Aorta (tissue), 5 donors: ENCODE results near the gene MMP19. TPM values are rescaled to one million over a fixed set of nuclear protein-coding genes. Genes with fewer than 3 reads are reported as not detected.
"Not testable (repeated sequence)": the region's sequence is repeated elsewhere in the genome, so short reads cannot be mapped to it uniquely, and the experiment has no call there.

Experiments used
- ATAC-seq: fragments of 200-7000 bp; cut with Tn5 transposase; one replicate; pipeline ENCODE4 v1.9.1; 2022; ENCODE audit warnings: moderate library complexity; ENCODE audit not compliant: low FRiP score
- DNase-seq, 2 donors: peaks; one replicate each; pipeline ENCODE4 v3.0.0-alpha.2; 2020
- H3K27ac ChIP-seq, 2 donors: one replicate each; pipeline ENCODE4 v1.5.1; 2013; ENCODE audit warnings: low read length in 2 of 2, mild to moderate bottlenecking in 2 of 2, moderate library complexity in 2 of 2, control low read depth in 1 of 2, inconsistent platforms in 1 of 2, low read depth in 1 of 2
- H3K27me3 ChIP-seq, 2 donors: one replicate each; pipeline ENCODE4 v1.6.1; 2013; ENCODE audit warnings: control low read depth in 1 of 2, low read length in 1 of 2, mild to moderate bottlenecking in 1 of 2, moderate library complexity in 1 of 2; ENCODE audit not compliant: insufficient read depth in 2 of 2, control insufficient read depth in 1 of 2
- H3K36me3 ChIP-seq, 2 donors: one replicate each; pipeline ENCODE4 v1.6.1; 2013; ENCODE audit warnings: control low read depth in 1 of 2, low read length in 1 of 2, mild to moderate bottlenecking in 1 of 2; ENCODE audit not compliant: insufficient read depth in 2 of 2, control insufficient read depth in 1 of 2
- H3K4me1 ChIP-seq, 2 donors: one replicate each; pipeline ENCODE4 v1.6.1; 2013; ENCODE audit warnings: low read length in 2 of 2, control low read depth in 1 of 2, mild to moderate bottlenecking in 1 of 2, moderate library complexity in 1 of 2; ENCODE audit not compliant: insufficient read depth in 2 of 2, control insufficient read depth in 1 of 2
- H3K4me3 ChIP-seq, 2 donors: one replicate each; pipeline ENCODE4 v1.5.1; 2013; ENCODE audit warnings: low read length in 2 of 2, control low read depth in 1 of 2, mild to moderate bottlenecking in 1 of 2
- H3K9me3 ChIP-seq: one replicate; pipeline ENCODE4 v1.6.1; 2013; ENCODE audit warnings: mild to moderate bottlenecking, low read length; ENCODE audit not compliant: control insufficient read depth
- WGBS, 2 donors: extraction: QIAGEN DNeasy Blood & Tissue Kit; methylation state at CpG; one replicate each; pipeline ENCODE4 v1.1.7; 2013; 5-methylcytosine and 5-hydroxymethylcytosine counted together
- intact Hi-C, 2 donors: fragments of 100-400 bp; cut with DNase I; formaldehyde crosslinking; loops; one replicate each; pipeline versions ENCODE4 v1.14.2 to v1.15.0; 2022
- polyA plus RNA-seq, 2 donors: library from polyadenylated mRNA; stranded (reverse); fragments of 200-250 nt; gene quantifications; one replicate each; pipeline ENCODE4 v1.2.3, GENCODE V29; 2013
- total RNA-seq, 2 donors: library from RNA; stranded (reverse); fragmentation: NEBNext Ultra II Directional; extraction: Animal tissue kit (Norgen Biotek cat#: 25700); gene quantifications; one replicate each; pipeline ENCODE4 v1.2.1, GENCODE V29; 2021
- donor health status: healthy with polysubstance abuse.
- donor health status: Bipolar disorder and iron deficiency.
- donor health status: DM: no; HTN: no; CAD: no.
- donor health status: DM: no; HTN: no; CAD: no.
- donor health status: DM: yes; HTN: yes; CAD: no.

MMP19 gene
- total and polyA plus RNA-seq, 4 donors, result 8.9 to 144 (median 60.4) TPM

DNA sequence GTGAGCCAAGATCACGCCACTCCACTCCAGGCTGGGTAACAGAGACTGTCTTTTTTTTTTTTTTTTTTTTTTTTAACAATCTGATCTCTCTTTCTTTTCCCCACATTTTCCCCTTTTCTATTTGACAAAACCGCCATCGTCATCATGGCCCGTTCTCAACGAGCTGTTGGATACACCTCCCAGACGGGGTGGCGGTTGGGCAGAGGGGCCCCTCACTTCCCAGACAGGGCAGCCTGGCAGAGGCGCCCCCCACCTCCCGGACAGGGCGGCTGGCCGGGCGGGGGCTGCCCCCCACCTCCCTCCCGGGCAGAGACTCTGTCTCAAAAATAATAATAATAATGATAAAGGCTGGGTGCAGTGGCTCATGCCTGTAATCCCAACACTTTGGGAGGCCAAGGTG, 20.2 kb upstream of the MMP19 start:
- H3K27me3 ChIP-seq, intact Hi-C loops: not testable (repeated sequence)

DNA sequence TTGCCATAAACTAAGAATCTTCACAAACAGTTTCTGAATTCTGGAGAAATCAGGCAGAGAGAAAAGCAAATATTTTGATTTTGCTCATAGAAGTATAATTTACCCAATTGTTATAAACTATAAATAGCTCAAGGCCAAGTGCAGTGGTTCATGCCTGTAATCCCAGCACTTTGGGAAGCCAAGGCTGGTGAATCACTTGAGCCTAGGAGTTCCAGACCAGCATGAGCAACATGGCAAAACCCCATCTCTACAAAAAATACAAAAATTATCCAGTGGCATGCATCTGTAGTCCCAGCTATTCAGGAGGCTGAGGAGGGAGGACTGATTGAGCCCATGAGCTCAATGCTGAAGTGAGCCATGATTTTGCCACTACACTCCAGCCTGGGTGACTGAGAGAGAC, 19.6 kb upstream of the MMP19 start:
- Histone ChIP-seq H3K27ac (no peak overlapping the region), H3K27me3 (no peaks in the 10 kb centered on the region), H3K36me3 (no peaks in the 10 kb centered on the region), H3K9me3 (no peaks in the 10 kb centered on the region), H3K4me1 (no peaks in the 10 kb centered on the region), H3K4me3 (no peak overlapping the region)
- intact Hi-C loops, result no loop called here
- ATAC-seq (no peak), DNase-seq (no peak)

More for the DNA sequence above, 20.2 kb upstream of the MMP19 start:
- not testable (repeated sequence) for ATAC-seq, H3K9me3 ChIP-seq, DNase-seq, H3K27ac ChIP-seq, H3K36me3 ChIP-seq, H3K4me1 ChIP-seq, H3K4me3 ChIP-seq
- WGBS, 2 donors, result 93 to 97% methylated on average over 13 of the region's 13 CpGs

DNA sequence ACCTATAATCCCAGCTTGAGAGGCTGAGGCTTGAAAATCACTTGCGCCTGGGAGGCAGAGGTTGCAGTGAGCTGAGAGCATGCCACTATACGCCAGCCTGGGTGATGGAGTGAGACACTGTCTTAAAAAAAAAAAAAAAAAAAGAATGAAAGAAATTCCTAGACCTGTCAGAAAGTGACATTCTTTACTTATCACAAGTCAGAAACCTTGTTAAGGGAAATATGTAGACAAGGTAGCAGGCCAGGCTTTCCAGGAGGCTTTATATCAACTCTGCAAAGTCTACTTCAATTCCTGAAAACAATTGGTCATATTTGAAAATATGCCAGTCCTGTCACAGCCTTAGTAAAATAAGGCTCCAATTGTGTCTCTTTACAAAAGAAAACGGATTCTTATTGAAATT, 19.1 kb upstream of the MMP19 start:
- H3K9me3 ChIP-seq, result no peaks in the 10 kb centered on the region
- DNase-seq (no peak), ATAC-seq (no peak)
- intact Hi-C loops, result no loop called here
- no peaks in the 10 kb centered on the region for H3K27me3 ChIP-seq
- no peaks in the 10 kb centered on the region for H3K36me3 ChIP-seq
- 50 to 51% methylated on average over 3 of the region's 3 CpGs for WGBS, 2 donors
- H3K27ac ChIP-seq, result no peak overlapping the region
- H3K4me3 ChIP-seq, result no peak overlapping the region
- no peaks in the 10 kb centered on the region for H3K4me1 ChIP-seq

DNA sequence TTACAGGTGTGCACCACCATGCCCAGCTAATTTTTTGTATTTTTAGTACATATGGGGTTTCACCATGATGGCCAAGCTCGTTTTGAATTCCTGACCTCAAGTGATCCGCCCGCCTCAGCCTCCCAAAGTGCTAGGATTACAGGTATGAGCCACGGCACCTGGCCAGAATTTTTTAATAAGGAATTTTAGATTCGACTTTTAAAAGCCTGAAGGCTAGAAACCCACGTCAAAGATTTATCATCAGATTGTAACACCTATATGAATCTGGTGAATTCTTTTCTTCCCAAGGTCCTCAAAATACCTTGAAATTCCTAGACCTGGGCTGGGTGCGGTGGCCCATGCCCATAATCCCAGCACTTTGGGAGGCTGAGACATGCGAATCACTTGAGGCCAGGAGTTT, 18.7 kb upstream of the MMP19 start:
- Histone ChIP-seq H3K9me3 (no peaks in the 10 kb centered on the region), H3K4me3 (no peak overlapping the region), H3K4me1 (no peaks in the 10 kb centered on the region), H3K27me3 (no peaks in the 10 kb centered on the region), H3K36me3 (no peaks in the 10 kb centered on the region), H3K27ac (no peak overlapping the region)
- ATAC-seq (no peak), DNase-seq (peak in 1 of 2 donors; percentile 19)
- 93 to 95% methylated on average over 8 of the region's 8 CpGs for WGBS, 2 donors
- intact Hi-C loops, result no loop called here

DNA sequence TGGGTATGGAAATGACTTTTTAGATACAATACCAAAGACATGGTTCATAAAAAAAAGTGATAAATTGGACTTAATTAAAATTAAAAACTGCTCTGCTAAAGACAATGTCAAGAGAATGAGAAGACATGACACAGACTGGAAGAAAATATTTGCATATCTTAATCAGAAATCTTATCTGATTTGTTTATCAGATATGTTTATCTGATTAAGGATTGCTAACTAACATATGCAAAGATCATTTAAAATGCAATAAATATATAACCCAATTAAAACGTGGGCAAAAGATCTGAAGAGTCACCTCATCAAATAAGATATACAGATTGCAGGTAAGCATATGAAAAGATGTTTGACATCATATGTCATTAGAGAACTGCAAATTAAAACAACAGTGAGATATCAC, 10.0 kb upstream of the MMP19 start:
- ATAC-seq, result no peak
- Histone ChIP-seq H3K4me3 (no peak overlapping the region), H3K36me3 (no peaks in the 10 kb centered on the region), H3K4me1 (peaks cover 0 to 2% of the 10 kb centered on the region in 2 donors), H3K27me3 (no peaks in the 10 kb centered on the region), H3K9me3 (no peaks in the 10 kb centered on the region), H3K27ac (no peak overlapping the region)
- 54 to 64% methylated on average over 1 of the region's 1 CpG for WGBS, 2 donors
- DNase-seq, result no peak
- intact Hi-C loops, result no loop called here

DNA sequence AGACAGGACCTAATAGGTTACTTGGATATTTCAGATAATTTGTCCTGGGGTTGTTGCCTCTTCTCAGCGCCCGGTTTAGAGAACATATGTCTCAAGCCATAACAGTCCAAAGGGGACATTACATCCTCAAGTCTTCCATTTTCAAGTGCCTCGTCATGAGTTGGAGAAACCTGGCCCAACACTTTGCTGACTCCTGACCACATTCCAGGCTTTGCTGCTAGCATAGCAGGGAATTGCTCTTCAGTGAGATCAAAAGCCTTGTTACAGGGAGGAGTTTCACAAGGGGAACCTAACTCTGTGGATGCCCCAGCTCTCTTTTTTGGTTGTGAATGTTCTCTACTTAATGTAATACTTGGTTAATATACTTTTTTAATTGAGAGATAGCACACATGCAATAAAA, 8.2 kb upstream of the MMP19 start:
- no peaks in the 10 kb centered on the region for H3K9me3 ChIP-seq
- intact Hi-C loops, result no loop called here
- ATAC-seq, result no peak

DNA sequence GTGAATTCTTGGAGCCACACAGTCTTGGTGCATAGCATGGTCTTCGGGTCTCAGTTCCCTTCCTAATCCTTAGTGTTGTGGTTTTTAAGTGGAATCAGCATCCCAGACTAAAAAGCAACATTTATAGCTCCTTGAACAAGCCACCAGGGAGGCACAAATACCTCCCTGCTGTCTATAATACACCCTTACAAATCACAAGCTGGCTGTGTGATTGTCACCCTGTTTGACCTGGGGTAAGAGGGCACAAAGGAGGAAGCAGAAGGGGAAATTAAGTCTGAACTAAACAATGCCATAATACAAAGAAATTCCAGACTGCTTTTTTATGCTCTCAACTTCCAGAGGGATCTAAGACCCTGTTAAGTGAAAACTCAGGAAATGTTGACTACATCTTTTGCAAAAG, 7.7 kb upstream of the MMP19 start:
- H3K4me1 ChIP-seq, result peaks cover 0 to 2% of the 10 kb centered on the region in 2 donors

More for the DNA sequence above, 8.2 kb upstream of the MMP19 start:
- Histone ChIP-seq H3K27ac (peak overlapping the region in 1 of 2 donors; percentile 50), H3K27me3 (no peaks in the 10 kb centered on the region), H3K36me3 (no peaks in the 10 kb centered on the region), H3K4me3 (no peak overlapping the region), H3K4me1 (peaks cover 0 to 2% of the 10 kb centered on the region in 2 donors)
- 73 to 76% methylated on average over 3 of the region's 3 CpGs for WGBS, 2 donors
- peak in 1 of 2 donors; percentile 19 for DNase-seq

DNA sequence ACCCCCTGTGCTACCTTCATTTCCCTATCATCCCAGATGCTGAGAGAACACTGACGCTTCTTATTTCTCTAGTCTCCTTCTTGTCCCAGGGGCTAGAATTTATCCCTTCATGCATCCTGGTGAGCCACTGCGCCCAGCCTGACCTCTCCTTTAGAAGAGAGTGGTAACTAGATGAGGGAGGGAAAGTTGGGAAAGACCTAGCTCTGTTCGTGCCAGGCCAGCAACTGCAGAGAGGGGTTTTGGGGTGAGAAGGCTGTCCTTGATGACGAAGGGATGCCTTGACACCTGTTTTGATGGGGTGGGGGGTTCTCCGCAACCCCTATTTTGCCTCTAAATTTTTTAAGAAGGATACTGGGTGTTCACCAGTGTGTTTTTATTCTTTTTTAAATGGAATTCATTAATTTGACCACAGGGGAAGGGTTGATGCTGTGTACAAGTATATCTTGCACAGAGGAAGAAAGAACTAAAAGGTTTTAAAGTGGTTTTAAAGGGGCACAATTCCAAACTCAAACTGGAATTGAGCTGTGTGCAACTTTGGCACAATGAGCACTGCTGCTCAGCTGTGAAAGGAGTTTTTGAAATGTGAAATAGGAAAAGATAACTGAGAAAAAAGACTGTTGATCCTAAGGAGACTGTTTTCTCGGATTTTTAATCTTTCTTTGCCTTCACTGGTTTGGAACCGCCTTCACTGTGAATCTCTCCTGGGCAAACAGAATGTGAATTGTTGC, 7.0 kb upstream of the MMP19 start:
- intact Hi-C loops, result loop anchor here in 1 of 2 donors (5.0 kb wide), 1 partner anchor 78 kb away; the partner anchor contains the start of gene PYM1
- H3K27ac ChIP-seq, result peak overlapping the region in 1 of 2 donors; percentile 77
- ATAC-seq (no peak), DNase-seq (peak in 1 of 2 donors; percentile 65)
- H3K4me3 ChIP-seq, result no peak overlapping the region
- no peaks in the 10 kb centered on the region for H3K36me3 ChIP-seq
- 52% methylated on average over 7 of the region's 7 CpGs for WGBS, 2 donors
- H3K9me3 ChIP-seq, result no peaks in the 10 kb centered on the region
- no peaks in the 10 kb centered on the region for H3K27me3 ChIP-seq
- peaks cover 0 to 2% of the 10 kb centered on the region in 2 donors for H3K4me1 ChIP-seq

More for the DNA sequence above, 7.7 kb upstream of the MMP19 start:
- Histone ChIP-seq H3K27ac (peak overlapping the region in 1 of 2 donors; percentile 65), H3K36me3 (no peaks in the 10 kb centered on the region), H3K4me3 (no peak overlapping the region), H3K9me3 (no peaks in the 10 kb centered on the region), H3K27me3 (no peaks in the 10 kb centered on the region)
- intact Hi-C loops, result no loop called here
- WGBS, 2 donors, result 4 to 5% methylated on average over 1 of the region's 1 CpG
- DNase-seq, result no peak
- ATAC-seq, result no peak
